ENCODE data around the gene BICRA. TPM values are rescaled to one million over a fixed set of nuclear protein-coding genes. Genes with fewer than 3 reads are reported as not detected.

BICRA gene
- polyA plus RNA-seq, 6 donors from 2014 or later, result 0.37 to 1.5 (median 0.83) TPM; not detected in 1

DNA sequence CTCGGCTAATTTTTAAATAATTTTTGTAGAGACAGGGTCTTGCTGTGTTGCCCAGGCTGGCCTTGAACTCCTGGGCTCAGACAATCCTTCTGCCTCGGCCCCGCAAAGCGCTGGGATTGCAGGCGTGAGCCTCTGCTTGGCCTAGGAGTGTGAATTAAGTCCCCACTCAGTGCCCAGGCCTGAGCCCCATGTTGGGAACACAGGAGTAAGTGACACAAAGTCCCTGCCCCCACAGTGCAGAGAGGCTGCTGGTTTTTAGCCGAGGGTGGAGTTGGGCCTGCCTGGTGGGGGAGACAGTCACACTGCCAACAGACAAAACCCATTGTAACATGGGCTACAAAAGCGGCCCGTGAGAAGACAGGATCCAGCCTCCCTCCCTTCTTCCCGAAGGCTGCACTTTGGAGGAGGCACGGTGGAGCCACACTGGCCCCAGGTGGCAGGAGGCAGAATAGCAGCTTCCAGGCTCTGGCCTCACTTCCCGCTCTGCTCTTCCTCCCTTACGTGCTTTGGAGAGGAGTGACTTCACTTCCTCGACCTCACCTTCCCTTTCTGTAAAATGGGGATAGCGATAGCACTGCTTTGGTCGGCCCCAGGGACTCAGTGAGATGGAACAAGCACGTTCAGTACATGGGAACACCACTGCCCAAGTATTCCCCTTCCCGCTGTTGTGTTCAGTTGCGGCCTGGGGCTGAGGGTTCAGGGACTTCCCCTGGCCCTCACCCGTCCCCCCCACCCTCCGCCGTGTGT, 89.1 kb downstream of the BICRA start:
- H3K27ac Mint-ChIP-seq, result peak overlapping the region in 1 of 6 donors; percentile 57
- peaks cover 4 to 24% of the 10 kb centered on the region in 2 donors for H3K36me3 Mint-ChIP-seq
- H3K9me3 Mint-ChIP-seq, result no peaks in the 10 kb centered on the region
- no peaks in the 10 kb centered on the region for H3K27me3 Mint-ChIP-seq
- ATAC-seq (ENCODE audit: low read depth in 2 of 2) (peak; percentile 37 to 60), DNase-seq (peak; percentile 18)
- no peak overlapping the region for H3K4me3 Mint-ChIP-seq
- H3K4me1 Mint-ChIP-seq, result peaks cover 1 to 9% (median 6%) of the 10 kb centered on the region in 3 donors

DNA sequence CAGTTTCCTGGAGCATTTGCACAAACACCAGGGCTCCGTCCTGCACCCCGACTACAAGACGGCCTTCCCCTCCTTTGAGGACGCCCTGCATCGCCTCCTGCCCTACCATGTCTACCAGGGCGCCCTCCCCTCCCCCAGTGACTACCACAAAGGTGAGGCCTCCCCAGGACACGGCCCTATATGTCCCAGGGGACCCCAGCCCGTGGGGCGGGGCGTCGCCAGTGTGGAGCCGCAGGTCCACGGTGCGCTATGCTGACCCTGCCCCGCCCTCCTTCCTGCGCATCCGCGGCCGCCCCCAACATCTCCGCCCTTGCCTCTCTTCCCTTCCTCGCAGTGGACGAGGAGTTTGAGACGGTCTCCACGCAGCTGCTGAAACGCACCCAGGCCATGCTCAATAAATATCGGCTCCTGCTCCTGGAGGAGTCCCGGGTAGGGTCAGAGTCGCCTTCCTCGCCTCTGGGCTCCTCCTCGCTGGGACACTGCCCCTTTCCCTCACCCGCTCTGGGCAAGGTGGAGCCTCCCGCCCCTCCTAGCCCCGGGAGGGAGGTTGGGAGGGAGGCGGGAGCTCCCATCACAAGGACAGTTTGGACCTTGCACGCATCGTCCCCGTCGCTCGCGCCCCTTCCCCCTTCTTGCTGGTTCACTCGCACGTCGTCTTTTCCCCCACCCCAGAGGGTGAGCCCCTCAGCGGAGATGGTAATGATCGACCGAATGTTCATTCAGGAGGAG, 89.9 kb downstream of the BICRA start:
- H3K36me3 Mint-ChIP-seq, result peaks cover 6 to 25% of the 10 kb centered on the region in 2 donors
- no peaks in the 10 kb centered on the region for H3K27me3 Mint-ChIP-seq
- H3K27ac Mint-ChIP-seq, result peak overlapping the region in 2 of 6 donors; percentile 34 to 72
- ATAC-seq (ENCODE audit: low read depth in 2 of 2), result no peak
- H3K4me3 Mint-ChIP-seq, result no peak overlapping the region
- H3K4me1 Mint-ChIP-seq, result peaks cover 0 to 9% (median 6%) of the 10 kb centered on the region in 3 donors
- no peaks in the 10 kb centered on the region for H3K9me3 Mint-ChIP-seq
- no peak for DNase-seq

DNA sequence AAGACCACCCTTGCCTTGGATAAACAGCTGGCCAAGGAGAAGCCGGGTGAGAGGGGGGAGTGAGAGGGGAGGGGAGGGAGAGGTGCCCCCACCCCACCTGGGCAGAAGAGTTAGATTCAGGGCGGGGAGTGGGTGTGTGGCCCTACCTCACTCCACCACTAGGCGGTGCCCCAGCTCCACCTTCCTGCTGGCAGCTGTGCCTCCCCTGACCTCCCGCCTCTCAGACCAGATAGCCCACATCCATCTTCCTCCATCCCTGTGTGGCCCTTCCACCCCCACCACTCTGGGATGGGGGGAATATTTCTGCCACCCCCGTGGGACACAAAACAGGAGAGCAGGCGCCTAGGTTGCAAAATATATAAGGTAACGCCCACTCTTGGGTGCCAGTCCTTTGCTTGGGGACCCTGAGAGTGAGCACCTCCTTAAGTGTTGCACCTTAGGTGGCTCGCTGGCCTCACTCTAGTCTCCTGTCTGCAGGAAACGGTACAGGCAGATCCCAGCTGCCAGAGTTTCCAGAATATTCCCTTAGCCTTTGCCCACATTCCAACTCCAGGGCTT, 90.5 kb downstream of the BICRA start:
- DNase-seq (peak; percentile 40), ATAC-seq (ENCODE audit: low read depth in 2 of 2) (peak; percentile 58 to 70)
- Mint-ChIP-seq H3K4me1 (peaks cover 0 to 9% (median 6%) of the 10 kb centered on the region in 3 donors), H3K27ac (peak overlapping the region in 1 of 6 donors; percentile 72), H3K4me3 (no peak overlapping the region), H3K27me3 (no peaks in the 10 kb centered on the region), H3K36me3 (peaks cover 6 to 28% of the 10 kb centered on the region in 2 donors), H3K9me3 (peaks cover 0 to 2% (median 0%) of the 10 kb centered on the region in 7 donors)

DNA sequence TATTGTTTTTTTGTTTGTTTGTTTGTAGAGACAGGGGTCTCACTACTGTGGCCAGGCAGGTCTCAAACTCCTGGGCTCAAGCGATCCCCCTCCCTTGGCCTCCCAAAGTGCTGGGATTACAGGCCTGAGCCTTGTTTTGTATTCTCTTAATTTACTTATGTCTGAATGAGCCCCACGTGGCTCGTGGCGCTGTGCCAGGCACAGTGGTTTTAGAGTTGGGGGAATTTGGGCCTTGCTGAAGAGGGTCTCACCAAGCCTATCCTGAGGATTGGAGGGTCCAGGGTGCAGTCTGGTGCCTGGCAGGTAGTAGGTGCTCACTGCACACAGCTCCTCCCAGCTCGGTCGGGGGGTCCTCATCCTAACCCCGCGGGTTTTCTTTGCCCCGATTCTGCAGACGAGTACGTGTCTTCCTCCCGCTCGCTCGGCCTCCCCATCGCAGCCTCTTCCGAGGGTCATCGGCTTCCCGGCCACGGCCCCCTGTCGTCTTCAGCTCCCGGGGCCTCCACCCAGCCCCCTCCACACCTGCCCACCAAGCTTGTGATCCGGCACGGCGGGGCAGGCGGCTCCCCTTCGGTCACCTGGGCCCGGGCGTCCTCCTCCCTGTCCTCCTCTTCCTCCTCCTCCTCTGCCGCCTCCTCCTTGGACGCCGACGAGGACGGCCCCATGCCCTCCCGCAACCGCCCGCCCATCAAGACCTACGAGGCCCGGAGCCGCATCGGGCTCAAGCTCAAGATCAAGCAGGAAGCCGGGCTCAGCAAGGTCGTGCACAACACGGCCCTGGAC, 92.2 kb downstream of the BICRA start:
- H3K4me1 Mint-ChIP-seq, result peaks cover 0 to 3% (median 0%) of the 10 kb centered on the region in 3 donors
- H3K27ac Mint-ChIP-seq, result no peak overlapping the region
- H3K4me3 Mint-ChIP-seq, result no peak overlapping the region
- no peaks in the 10 kb centered on the region for H3K27me3 Mint-ChIP-seq
- ATAC-seq (ENCODE audit: low read depth in 2 of 2) (no peak), DNase-seq (no peak)
- peaks cover 6 to 20% of the 10 kb centered on the region in 2 donors for H3K36me3 Mint-ChIP-seq
- H3K9me3 Mint-ChIP-seq, result peaks cover 0 to 2% (median 0%) of the 10 kb centered on the region in 7 donors

DNA sequence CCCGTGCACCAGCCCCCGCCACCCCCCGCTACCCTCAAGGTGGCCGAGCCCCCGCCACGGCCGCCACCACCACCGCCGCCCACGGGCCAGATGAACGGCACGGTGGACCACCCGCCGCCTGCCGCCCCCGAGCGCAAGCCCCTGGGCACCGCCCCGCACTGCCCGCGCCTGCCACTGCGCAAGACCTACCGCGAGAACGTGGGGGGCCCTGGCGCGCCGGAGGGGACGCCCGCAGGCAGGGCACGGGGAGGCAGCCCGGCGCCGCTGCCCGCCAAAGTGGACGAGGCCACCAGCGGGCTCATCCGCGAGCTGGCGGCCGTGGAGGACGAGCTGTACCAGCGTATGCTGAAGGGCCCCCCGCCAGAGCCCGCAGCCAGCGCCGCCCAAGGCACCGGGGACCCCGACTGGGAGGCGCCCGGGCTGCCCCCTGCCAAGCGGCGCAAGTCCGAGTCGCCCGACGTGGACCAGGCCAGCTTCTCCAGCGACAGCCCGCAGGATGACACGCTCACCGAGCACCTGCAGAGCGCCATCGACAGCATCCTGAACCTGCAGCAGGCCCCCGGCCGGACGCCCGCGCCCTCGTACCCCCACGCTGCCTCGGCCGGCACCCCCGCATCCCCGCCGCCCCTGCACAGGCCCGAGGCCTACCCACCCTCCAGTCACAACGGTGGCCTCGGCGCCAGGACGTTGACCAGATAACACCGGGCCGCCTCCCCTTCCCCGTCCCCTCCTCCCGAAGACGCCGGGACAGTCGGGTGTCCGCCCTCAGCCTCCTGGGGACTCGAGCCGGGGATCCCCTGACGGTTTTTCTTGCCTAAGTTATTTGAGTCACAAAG, 93.0 kb downstream of the BICRA start:
- no peak overlapping the region for H3K27ac Mint-ChIP-seq
- peaks cover 0 to 4% (median 4%) of the 10 kb centered on the region in 3 donors for H3K27me3 Mint-ChIP-seq
- H3K36me3 Mint-ChIP-seq, result peaks cover 6 to 20% of the 10 kb centered on the region in 2 donors
- ATAC-seq (ENCODE audit: low read depth in 2 of 2) (no peak), DNase-seq (no peak)
- H3K9me3 Mint-ChIP-seq, result peaks cover 0 to 2% (median 0%) of the 10 kb centered on the region in 7 donors
- peaks cover 0 to 5% (median 3%) of the 10 kb centered on the region in 3 donors for H3K4me1 Mint-ChIP-seq
- H3K4me3 Mint-ChIP-seq, result no peak overlapping the region

DNA sequence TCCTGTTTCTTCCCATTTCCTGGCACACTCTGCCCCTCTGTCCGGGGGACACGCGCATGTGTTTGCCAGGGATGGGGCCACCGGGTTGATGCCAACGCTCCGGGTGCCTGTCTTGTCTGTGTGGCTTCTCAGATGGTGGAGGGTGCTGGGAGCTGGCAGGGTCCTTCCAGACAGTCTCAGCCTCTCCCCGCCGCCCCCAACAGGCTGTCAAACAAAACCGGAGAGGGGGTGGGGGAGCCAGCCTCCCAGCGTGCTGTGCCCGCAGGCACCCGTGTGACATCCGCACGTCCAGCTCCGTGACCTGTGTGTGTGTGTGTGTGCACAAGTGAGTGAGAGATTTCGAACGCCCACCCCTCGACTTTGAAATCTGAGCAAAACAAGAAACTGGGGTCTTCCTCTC, 93.7 kb downstream of the BICRA start:
- Mint-ChIP-seq H3K36me3 (peaks cover 6 to 20% of the 10 kb centered on the region in 2 donors), H3K4me3 (no peak overlapping the region), H3K27me3 (peaks cover 4 to 12% (median 11%) of the 10 kb centered on the region in 3 donors), H3K27ac (peak overlapping the region in 1 of 6 donors; percentile 30), H3K9me3 (peaks cover 0 to 2% (median 0%) of the 10 kb centered on the region in 7 donors), H3K4me1 (peaks cover 4 to 10% (median 10%) of the 10 kb centered on the region in 3 donors)
- ATAC-seq (ENCODE audit: low read depth in 2 of 2), result no peak
- no peak for DNase-seq

DNA sequence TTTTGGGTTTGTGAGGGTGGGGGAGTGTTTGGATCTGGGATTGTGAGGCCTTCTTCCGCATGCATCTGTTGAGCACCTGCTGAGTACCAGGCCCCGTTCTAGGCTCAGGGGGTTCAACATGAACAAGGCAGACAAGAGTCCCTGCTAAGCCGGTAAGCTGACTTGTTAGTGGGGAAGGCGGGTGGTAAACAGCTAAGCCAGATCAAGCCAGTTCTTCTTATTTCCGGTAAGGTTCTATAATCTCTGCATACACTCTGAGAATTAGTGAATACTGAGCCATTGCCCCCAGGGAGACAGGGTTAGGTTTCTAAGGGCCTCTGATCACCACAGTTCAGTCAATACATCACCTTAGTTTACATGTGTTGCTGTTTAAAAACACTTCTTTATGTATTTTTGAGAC, 94.4 kb downstream of the BICRA start:
- no peak for DNase-seq
- ATAC-seq (ENCODE audit: low read depth in 2 of 2), result no peak
- Mint-ChIP-seq H3K9me3 (peaks cover 0 to 2% (median 0%) of the 10 kb centered on the region in 7 donors), H3K36me3 (peaks cover 6 to 20% of the 10 kb centered on the region in 2 donors), H3K4me1 (peaks cover 4 to 10% (median 10%) of the 10 kb centered on the region in 3 donors), H3K4me3 (no peak overlapping the region), H3K27me3 (peaks cover 4 to 13% (median 13%) of the 10 kb centered on the region in 3 donors), H3K27ac (peak overlapping the region in 1 of 6 donors; percentile 49)

DNA sequence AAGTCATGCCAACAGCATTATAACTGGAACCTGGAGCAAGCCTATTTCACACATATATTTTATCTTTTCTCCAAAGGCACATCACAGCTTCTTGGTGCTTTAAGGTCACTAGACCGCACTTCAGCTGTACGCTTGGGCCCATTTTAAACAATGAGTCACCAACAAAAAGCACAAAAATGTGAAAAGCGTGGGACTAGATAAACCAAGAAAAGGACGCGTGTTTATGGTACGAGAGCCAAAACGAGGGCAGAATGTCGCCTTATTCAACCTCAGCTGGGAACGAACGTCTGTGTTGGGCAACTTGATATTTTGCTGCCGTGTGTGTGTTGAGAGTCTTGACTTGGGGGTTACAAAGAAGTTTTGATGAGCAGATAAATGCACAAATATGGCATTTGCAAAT, 95.1 kb downstream of the BICRA start:
- Mint-ChIP-seq H3K4me3 (no peak overlapping the region), H3K27ac (peak overlapping the region in 1 of 6 donors; percentile 15), H3K36me3 (peaks cover 6 to 17% of the 10 kb centered on the region in 2 donors), H3K4me1 (peaks cover 4 to 10% (median 7%) of the 10 kb centered on the region in 3 donors), H3K9me3 (peaks cover 0 to 2% (median 0%) of the 10 kb centered on the region in 7 donors), H3K27me3 (peaks cover 4 to 16% (median 13%) of the 10 kb centered on the region in 3 donors)
- no peak for ATAC-seq (ENCODE audit: low read depth in 2 of 2)
- DNase-seq, result no peak

DNA sequence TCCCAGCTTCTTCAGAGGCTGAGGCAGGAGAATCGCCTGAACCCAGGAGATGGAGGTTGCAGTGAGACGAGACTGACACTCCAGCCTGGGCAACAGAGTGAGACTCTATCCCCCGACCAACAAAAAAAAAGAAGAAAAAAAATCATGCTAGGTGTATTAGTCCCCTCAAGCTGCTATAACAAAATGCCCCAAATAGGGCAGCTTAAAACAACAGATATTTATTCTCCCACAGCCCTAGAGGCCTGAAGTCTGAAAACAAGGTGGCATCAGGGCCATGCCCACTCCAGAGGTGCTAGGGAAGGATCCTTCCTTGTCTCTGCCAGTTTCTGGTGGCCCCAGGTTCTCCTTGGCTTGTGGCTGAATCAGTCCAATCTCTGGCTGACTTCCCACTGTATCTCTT, 95.7 kb downstream of the BICRA start:
- Mint-ChIP-seq H3K9me3 (peaks cover 0 to 2% (median 0%) of the 10 kb centered on the region in 7 donors), H3K27ac (no peak overlapping the region), H3K4me1 (peaks cover 4 to 10% (median 7%) of the 10 kb centered on the region in 3 donors), H3K36me3 (peaks cover 6 to 11% of the 10 kb centered on the region in 2 donors), H3K27me3 (peaks cover 4 to 17% (median 13%) of the 10 kb centered on the region in 3 donors), H3K4me3 (no peak overlapping the region)
- no peak for ATAC-seq (ENCODE audit: low read depth in 2 of 2)
- no peak for DNase-seq

DNA sequence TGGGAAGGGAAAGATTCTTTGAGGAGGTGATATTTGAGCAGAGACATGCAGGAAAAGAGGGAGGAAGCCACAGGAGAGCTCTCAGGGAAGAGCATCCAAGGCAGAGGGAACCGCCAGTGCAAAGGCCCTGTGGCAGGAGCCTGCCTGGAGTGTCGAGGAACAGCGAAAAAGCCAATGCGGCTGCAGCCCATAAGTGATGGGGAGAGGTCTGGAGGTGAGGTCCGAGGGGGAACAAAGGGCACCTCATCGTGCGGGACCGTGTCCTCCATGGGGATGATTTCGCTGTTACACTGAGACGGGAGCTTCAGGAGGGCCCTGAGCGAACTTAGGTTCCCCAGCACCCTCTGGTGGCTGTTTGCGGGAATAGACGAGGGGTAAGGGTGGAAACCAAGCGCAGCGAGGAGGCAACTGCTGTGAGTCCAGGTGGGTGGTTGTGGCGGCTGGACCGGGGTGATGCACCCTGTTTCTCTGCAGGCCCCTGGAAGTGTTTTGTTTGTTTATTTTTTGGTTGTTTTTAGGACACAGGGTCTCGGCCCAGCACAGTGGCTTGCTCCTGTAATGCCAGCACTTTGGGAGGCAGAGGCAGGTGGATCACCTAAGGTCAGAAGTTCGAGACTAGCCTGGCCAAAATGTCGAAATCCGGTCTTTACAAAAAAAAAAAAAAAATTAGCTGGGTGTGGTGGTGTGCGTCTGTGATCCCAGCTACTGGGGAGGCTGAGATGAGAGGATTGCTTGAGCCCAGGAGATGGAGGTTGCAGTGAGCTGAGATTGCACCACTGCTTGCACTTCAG, 98.4 kb downstream of the BICRA start:
- ATAC-seq (ENCODE audit: low read depth in 2 of 2), result peak; percentile 76 to 87
- Mint-ChIP-seq H3K27me3 (peaks cover 10 to 28% (median 23%) of the 10 kb centered on the region in 3 donors), H3K4me1 (peaks cover 4 to 10% (median 7%) of the 10 kb centered on the region in 3 donors), H3K27ac (peak overlapping the region in 1 of 6 donors; percentile 87), H3K9me3 (peaks cover 0 to 3% (median 0%) of the 10 kb centered on the region in 7 donors), H3K36me3 (peaks cover 5 to 6% of the 10 kb centered on the region in 2 donors), H3K4me3 (no peak overlapping the region)
- DNase-seq, result peak; percentile 42

DNA sequence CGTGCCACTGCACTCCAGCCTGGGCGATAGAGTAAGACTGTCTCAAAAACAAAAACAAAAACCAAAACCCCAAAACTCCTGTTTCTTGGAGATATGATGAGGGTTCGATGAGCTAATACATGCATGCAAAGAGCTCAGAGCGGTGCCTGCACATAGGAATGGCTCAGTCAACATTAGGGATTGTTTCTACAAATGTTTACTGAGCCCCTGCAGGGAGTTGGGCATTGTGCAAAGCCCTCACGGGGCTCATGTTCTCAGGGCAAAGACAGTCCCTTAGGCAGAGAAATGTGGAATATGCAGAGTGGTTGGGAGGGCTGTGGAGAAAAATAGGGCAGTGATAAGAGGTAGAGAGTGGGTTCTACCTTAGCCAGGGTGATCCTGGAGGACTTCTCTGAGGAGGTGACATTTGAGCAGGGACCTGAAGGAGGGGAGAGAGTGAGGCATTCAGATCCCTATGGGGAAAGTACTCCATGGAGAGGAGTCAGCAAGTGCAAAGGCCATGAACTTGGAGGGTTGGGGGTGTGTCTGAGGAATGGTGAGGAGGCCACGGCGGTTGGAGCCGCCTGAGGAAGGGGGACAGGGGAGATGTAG, 102.8 kb downstream of the BICRA start:
- ATAC-seq (ENCODE audit: low read depth in 2 of 2) (no peak), DNase-seq (no peak)
- Mint-ChIP-seq H3K27me3 (peaks cover 32 to 67% (median 58%) of the 10 kb centered on the region in 3 donors), H3K36me3 (peaks cover 5 to 20% of the 10 kb centered on the region in 2 donors), H3K4me3 (peak overlapping the region in 1 of 8 donors; percentile 64), H3K27ac (no peak overlapping the region), H3K9me3 (peaks cover 8 to 21% (median 20%) of the 10 kb centered on the region in 7 donors), H3K4me1 (peaks cover 9 to 13% (median 10%) of the 10 kb centered on the region in 3 donors)

Measured in naive B cell (primary cell).